ENCODE measurements around the gene TIPARP. TPM values are rescaled to one million over a fixed set of nuclear protein-coding genes. Genes with fewer than 3 reads are reported as not detected.

The TIPARP gene
- total and polyA plus RNA-seq, 2 of the 13 experiments (the other 11 are each of a cell fraction or from before 2014, with no cell fraction given), result 7.3 to 19.7 TPM

GRCh38 chr3:156728267-156728985 lies 54.0 kb downstream of the TIPARP start (continued):
- TF ChIP-seq ZNF280D (CRISPR knock-in tag; IDR thresholded peaks at IDR 0.05) (0 out of 2 replicates have a peak, but pooled peaks have one; percentile 40), GLMP (CRISPR knock-in tag; IDR thresholded peaks at IDR 0.05; ENCODE audit: borderline replicate concordance) (no peak), ZNF616 (CRISPR knock-in tag; IDR thresholded peaks at IDR 0.05; ENCODE audit: low read depth) (no peak), MIER3 (CRISPR knock-in tag; IDR thresholded peaks at IDR 0.05; ENCODE audit: borderline replicate concordance) (no peak), GMEB2 (CRISPR knock-in tag; IDR thresholded peaks at IDR 0.05; ENCODE audit: low read depth) (no peak), MBD4 (IDR thresholded peaks at IDR 0.05; ENCODE audit: borderline replicate concordance, low read length) (no peak), MTF2 (CRISPR knock-in tag; IDR thresholded peaks at IDR 0.05; ENCODE audit: borderline replicate concordance) (no peak), HNRNPLL (IDR thresholded peaks at IDR 0.05; ENCODE audit: low read depth, low read length, poor library complexity, severe bottlenecking) (no peak), GTF2F1 (IDR thresholded peaks at IDR 0.05; ENCODE audit: low read length) (no peak), GRHL1 (CRISPR knock-in tag; conservative IDR thresholded peaks at IDR 0.05) (no peak), ZNF75D (CRISPR knock-in tag; IDR thresholded peaks at IDR 0.05; ENCODE audit: borderline replicate concordance) (no peak), ZNF253 (CRISPR knock-in tag; IDR thresholded peaks at IDR 0.05; ENCODE audit: borderline replicate concordance) (no peak), ZNF512B (CRISPR knock-in tag; IDR thresholded peaks at IDR 0.05; ENCODE audit: borderline replicate concordance) (0 out of 2 replicates have a peak, but pooled peaks have one; percentile 55)
